GDM1 (cell line): ENCODE data around the gene TADA3.

Source experiments
- DNase-seq: peaks from one replicate; lab custom pipeline; 2025; lab: John Stamatoyannopoulos, UW

TADA3 gene

DNA sequence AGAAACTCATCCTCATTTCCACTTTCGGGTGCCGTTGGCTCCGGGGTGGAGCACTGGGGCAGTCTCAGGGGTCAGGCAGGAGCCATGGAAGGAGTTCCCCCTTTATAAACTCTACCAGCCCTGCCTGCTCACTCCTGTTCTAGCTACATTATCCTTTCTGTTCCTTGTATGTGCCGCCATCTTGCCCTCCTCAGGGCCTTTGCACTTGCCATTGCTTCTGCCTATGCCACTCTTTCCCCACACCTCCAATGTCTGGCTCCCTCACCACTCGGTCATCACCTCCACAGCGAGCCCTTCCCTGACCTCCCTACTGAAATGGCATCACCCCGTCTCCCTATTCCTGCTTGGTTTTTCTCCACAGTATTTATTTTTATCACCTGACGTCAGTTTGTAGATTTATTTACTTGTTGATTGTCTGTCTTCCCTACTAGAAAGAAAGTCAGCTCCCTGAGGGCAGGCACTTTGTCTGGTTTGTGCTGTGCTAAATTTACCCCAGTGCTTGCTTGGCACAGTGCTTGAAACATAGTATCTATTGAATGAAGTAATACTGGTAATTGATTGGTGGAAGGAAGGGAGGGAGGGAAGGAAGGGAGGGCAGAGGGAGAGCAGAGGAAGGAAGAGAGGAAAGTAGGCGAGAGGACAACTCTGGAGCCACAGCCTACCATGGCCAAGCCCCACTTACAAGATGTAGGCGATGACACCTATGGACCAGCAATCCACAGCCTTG is 31.3 kb downstream of the TADA3 start:
- no peak for DNase-seq

DNA sequence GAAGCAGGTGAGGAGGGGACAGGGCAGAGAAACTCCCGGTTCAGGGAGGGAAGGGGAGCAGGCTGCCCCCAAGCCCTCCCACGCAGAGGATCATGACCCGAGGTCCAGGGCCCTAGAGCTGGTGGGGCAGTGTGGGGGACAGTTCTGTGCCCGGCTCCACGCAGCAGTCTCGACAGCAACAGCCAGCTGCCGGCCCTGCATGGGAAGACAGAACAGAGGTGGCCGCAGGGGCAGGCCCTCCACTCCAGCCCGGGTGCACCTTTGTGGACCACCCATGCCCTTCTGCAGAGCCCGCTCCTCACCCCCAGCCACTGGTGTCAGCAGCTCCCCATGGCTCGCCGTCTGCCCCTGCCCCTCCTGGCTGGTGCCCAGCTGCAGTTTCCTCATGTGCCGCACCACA is 34.8 kb downstream of the TADA3 start:
- no peak for DNase-seq

DNA sequence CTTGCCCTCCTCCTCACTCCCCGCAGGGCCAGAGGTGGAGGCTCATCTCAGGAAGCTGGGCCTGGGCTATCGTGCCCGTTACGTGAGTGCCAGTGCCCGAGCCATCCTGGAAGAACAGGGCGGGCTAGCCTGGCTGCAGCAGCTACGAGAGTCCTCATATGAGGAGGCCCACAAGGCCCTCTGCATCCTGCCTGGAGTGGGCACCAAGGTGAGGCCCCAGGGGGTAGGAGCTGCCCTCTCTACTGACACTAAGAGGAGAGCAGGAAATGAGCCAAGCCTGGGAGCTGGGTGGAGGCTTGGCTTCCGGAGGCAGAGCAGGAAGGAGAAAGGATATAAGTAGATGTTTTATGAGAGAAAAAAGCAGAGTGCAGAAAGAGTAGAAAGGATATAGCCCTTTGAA is 37.6 kb downstream of the TADA3 start:
- no peak for DNase-seq

DNA sequence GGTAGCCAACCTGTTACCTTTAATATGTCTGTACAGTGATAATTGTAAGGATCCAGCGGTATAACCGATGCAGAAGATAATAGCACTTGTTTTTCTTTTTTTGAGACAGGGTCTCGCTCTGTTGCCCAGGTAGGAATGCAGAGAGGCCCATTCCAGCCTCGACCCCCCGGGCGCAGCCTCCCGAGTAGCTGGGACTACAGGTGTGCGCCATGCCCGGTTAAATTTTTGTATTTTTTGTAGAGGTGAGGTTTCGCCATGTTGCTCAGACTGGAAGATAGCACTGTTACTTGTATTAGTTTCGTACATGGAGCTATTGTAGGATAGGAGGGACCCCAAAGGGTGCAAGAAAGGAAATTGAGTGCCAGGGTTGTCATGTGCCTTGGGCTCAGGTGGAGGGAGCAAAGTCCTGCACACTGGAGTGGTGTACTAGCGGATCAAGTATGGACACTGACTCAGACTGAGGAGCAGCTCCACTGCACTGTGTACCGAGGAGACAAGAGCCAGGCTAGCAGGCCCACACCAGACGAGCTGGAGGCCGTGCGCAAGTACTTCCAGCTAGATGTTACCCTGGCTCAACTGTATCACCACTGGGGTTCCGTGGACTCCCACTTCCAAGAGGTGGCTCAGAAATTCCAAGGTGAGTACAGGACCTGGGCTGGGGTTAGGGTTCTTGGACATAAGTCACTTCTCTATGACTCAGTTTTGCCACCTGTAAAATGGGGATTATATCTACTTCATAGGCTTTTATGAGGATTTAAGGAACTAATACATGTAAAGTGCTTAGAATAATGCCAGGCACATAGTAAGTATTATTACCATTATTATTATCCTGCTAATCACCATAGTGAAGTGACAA is 41.5 kb downstream of the TADA3 start:
- no peak for DNase-seq

DNA sequence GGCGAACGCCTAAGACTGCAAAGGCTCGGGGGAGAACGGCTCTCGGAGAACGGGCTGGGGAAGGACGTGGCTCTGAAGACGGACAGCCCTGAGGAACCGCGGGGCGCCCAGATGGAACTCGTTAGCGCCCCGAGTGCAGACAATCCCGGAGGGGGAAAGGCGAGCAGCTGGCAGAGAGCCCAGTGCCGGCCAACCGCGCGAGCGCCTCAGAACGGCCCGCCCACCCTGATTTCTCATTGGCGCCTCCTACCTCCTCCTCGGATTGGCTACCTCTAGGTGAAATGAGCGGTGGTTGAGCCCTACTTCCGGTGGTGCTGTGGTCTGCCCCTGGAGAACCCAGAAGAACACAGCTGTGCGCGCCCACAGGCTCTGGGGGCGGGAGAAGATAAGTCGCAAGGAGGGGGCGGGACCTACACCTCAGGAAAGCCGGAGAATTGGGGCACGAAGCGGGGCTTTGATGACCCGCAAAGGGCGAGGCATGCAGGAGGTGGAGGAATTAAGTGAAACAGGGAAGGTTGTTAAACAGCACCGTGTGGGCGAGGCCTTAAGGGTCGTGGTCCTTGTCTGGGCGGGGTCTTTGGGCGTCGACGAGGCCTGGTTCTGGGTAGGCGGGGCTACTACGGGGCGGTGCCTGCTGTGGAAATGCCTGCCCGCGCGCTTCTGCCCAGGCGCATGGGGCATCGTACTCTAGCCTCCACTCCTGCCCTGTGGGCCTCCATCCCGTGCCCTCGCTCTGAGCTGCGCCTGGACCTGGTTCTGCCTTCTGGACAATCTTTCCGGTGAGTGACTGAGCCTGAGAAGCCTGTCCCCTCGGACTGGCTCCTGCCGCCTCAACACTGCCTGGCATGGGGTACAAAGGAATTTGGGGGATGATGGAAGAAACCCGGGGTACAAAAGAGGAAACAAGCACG is 42.4 kb downstream of the TADA3 start, which contains the start of gene OGG1:
OGG1 (plus strand) TSS at position 308 of the 911 bp plus-strand sequence; CDS start at position 643, 335 bp downstream.
- DNase-seq: peak; percentile 96

DNA sequence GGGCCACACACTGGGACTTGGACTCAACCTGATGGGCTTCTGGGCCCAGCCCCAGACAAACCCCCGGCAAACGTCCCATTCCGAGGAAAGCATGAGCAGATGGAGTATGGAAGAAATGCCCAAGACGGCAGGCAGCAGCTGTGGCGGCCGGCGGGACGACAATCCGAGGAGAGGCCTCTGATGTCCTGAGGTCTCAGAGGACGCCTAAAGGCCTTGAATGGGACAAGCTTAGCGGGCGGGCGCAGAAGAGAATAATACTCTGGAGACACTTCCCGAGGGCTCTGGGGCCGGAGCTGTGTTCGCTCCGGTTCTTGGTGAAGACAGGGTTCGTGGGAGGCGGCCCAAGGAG is 43.0 kb downstream of the TADA3 start:
- no peak for DNase-seq

DNA sequence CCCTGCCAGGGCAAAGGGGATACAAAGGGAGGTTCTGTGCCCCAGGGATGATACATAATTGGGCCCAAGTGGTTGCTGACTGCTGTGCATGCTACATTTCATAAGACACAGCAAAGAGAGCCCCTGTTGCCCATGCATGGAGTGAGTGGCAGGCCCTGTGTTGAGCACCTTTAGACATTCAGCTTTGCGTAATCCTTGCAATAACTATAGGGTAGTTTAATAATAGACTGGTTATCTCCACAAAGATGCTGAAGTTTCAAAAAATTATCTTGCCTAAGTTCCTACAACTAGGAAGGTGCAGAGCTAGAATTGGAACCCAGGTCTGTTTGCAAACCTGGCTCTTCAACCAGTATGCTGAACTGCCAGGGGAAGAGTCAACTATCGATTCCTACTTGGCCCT is 44.2 kb downstream of the TADA3 start:
- DNase-seq: no peak

DNA sequence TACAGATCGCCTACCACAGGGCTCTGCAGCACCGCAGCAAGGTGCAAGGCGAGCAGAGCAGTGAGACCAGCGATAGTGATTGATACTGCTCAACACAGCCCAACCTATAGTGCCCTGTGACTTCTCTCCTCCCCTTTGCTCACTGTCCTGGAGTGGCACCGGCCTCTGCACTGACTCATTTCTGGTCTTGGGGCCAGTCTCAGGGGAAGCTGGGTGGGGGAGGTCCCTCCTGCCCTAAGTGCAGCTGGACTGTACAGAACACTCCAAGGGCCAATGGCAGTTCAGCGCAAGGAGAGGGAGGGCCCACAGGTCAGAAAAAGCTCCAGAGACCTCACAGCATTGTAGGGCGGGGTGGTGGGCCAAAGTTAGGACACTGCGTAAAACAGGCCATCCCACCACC is 45.0 kb downstream of the TADA3 start:
- DNase-seq: no peak

DNA sequence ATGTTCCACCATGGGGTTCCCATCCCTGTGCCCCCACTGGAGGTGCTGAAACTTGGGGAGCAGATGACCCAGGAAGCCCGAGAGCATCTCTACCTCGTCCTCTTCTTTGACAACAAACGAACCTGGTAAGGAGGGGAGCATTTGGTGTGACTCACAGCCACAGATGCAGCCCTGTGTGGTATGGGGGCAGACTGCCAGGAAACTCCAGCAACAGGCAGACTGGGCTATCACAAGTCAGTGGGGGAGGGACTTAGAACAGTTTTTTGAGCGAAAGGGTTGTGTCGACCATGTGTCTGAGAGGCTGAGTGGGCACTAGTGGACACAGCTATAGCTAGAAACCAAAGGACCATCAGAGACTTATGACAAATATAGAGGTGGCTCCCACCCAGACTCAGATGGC is 45.9 kb downstream of the TADA3 start:
- no peak for DNase-seq

DNA sequence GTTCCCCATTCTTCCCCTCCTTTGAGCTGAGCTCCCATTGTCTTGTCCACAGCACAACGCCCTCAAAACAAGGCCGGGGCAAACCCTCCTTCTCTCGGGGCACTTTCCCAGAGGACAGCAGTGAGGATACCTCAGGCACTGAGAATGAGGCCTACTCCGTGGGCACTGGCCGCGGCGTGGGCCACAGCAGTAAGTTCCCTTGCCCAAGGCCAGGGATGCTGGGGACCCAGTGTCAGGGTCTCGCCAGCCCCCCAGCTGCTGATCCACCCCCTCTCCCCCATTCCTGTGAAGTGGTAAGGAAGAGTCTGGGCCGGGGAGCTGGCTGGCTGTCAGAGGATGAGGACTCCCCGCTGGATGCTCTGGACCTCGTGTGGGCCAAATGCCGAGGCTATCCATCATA is 46.8 kb downstream of the TADA3 start:
- no peak for DNase-seq

DNA sequence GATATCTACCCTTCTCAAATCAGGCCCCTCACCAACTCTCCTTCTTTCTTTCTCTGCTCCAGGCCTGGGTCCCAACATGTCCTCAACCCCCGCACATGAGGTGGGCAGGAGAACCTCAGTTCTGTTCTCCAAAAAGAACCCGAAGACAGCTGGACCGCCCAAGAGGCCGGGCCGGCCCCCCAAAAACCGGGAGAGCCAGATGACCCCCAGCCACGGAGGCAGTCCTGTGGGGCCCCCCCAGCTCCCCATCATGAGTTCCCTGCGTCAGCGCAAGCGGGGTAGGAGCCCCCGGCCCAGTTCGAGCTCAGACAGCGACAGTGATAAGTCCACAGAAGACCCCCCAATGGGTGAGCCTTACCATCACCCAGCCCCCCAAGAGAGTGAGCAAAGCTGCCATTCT is 48.1 kb downstream of the TADA3 start:
- no peak for DNase-seq

DNA sequence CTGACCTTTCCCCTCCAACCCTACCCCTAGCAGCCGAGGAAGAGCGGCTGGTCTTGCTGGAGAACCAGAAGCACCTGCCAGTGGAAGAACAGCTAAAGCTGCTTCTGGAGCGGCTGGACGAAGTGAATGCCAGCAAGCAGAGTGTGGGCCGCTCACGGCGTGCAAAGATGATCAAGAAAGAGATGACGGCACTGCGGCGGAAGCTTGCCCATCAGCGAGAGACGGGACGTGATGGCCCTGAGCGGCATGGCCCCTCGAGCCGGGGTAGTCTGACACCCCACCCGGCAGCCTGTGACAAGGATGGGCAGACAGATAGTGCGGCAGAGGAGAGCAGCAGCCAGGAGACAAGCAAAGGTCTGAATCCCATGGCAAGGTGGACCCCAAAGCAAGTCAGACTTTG is 48.7 kb downstream of the TADA3 start:
- no peak for DNase-seq

DNA sequence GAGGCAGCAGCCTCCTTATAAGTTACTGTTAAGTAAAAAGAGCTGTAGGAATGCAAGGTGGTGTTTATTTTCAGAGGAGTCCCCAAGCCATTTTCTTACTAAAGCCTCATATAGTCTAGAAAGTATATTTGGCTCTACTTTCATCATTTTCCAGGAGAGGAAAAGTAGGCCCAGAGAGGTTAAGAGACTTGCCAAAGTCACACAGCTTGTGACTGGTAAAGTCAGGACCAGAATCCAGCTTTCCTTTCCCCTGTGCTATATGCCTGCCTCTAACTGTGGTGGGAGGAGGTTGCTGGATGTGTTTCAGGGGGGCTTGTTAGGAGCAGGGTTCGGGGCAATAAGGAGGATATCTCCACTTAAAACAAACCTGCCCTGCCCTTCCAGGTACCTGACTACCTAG is 49.7 kb downstream of the TADA3 start:
- DNase-seq: no peak

DNA sequence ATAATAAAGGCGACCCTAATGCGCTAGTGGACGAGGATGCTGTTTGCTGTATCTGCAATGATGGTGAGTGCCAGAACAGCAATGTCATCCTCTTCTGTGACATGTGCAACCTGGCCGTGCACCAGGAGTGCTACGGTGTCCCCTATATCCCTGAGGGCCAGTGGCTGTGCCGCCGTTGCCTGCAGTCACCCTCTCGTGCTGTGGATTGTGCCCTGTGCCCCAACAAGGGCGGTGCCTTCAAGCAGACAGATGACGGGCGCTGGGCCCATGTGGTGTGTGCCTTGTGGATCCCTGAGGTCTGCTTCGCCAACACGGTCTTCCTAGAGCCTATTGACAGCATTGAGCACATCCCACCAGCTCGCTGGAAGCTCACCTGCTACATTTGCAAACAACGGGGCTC is 53.1 kb downstream of the TADA3 start:
- no peak for DNase-seq

DNA sequence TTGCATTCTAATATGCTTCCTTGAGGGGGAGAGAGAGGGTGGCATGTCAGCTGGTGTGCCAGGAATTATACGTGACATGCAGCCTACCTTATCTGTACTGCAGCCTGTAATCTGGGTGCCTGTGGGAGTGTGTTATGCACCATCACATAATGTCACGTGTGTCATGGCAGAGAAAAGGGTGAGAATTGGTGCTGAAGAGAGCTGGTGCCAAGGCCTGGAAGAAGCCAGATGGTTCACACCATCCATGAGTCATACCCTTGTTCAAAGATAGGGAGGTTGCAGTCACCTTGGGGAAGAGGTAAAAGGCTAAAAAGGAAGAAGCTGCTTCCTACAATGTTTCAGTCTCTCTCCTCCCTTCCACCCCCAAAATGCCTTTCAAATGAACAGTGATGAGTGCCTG is 55.4 kb downstream of the TADA3 start:
- no peak for DNase-seq

DNA sequence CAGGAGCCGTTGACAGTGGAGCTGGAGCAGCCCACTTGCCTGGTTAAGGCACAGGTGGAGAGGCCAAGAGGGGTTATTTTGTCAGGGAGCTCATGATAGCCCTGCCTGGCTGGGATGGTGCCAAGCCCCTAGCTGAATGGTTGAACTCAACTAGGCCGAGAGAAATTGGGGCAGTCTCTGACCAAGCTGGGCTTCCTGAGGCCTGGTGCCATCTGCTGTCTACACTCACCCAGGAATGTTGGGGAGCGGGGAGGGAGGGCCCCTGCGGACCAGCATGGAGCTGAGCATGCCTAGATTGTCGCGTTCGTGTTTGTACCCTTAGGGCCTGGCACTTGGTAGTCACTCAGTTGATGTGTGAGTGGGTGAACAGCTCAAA is 59.5 kb downstream of the TADA3 start:
- DNase-seq: no peak

DNA sequence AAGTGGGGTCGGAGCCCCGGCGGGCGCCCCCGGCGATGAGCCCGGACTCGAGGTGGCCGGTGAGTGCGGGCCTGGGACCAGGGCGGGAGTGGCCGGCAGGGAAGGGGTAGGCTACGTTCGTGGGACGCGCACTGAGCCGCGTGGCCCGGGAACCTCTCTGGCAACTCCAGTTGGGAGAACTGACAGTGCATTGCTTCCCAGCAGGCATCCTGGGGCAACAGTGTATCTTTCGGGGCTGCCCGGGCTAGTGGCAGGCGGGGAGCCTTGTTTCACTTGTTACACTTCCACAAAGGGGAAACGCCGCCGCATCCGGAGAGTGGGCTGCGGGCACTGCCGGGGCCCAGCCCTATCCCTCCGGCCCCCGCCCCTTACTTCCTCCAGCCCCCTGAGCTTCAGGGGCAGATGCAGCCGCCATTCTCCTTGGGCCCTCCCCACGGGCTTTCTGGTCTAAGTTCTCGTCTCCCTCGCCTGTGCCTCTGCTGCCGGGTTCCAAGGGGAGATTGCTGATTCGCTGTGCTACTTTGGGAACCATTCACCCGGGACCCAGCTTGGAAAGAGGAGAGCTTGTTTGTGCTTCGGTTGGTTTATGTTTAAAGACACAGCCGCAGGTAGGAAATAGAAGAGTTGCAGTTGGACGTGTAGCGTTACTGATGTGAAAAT is 60.1 kb downstream of the TADA3 start:
- DNase-seq: peak; percentile 68

DNA sequence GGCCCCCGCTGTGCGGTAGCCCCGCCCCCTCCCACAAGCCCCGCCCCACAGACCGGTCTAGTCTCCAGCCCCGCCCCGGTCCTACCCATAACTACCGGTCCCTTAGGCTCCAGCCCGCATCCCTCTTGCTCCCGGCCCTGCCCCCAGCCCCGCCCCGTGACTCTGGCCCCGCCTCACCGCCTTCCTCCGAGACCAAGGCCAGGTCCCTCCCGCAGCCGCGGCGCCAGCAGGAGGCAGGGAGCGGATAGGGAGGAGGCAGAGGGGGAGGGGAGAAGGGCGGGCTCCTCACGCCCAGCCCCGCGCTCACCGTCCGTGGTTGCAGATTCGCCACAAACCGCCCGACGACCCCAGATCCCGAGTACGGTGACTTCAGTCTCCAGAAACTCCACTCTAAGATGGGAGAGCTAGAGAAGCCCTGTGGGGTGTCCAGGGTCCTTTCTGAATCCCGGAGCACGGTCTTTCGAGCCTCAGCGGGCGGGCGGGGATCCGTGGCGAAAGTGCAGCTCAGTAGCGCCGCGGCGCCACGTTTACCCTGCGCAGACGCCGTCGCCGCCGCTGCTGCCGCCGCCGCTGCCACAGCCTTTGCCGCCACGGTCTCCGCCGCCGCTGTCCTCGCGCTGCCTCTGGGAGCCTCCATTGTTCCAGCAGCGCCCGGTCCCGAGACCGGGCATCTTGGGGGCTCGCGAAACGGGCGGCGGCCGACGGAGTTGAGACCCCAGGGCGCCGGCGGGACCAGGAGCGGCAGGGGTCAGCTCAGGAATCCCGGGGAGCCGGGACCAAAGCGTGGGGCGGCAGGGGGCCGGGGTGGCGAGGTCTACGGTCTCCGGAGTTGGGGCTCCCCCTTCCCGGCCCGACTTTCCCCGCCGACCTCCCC is 60.8 kb downstream of the TADA3 start, which contains the start of gene BRPF1:
BRPF1 (plus strand) TSS at position 530 of the 874 bp plus-strand sequence. CDS start 2,406 bp downstream, outside the sequence.
- DNase-seq: peak; percentile 99

DNA sequence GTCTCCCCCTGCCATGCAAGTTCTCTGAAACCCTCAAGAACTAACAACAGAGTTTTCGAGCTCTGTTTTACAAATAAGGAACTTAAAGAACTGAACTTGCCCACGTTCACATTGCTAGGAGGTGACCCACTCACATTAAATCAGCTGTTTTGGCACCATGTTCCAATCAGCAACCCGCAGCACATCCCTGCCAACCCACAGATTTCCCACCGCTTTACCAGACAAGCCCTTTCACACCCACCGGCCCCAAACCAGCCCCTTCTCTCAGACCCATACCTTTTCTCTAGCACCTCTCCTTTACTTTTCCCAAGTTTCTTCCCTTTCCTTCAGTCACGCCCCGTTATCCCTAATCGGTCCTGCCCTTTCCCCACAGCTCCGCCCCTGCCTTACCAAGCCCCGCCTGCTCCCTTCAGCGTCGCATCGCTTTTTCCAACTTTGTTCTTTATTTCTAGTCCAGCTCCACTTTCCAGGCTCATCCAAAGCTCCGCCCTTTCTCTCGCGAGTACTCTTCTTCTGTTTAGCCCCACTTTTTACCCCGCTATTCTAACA is 61.5 kb downstream of the TADA3 start:
- peak; percentile 64 for DNase-seq
